Astrocyte (in vitro differentiated cells and primary cell): Measurements from ENCODE around the gene PNPLA6. TPM values are rescaled to one million over a fixed set of nuclear protein-coding genes. Genes with fewer than 3 reads are reported as not detected.

Experiments used
- DNase-seq: peaks from one replicate; pipeline ENCODE4 v3.0.0-alpha.2; 2010; ENCODE audit warnings: low read depth
- FAIRE-seq: peaks from 2 replicates; lab custom pipeline; 2011; peaks lifted over from hg19 to GRCh38; lab: Jason Lieb, UNC
- H2AFZ ChIP-seq: 2 replicates; pipeline ENCODE4 v1.6.0; 2012; ENCODE audit warnings: low read depth, low read length, inconsistent platforms
- H3K27ac ChIP-seq: 2 replicates; pipeline ENCODE4 v1.5.1; 2011; ENCODE audit warnings: low read depth, low read length, inconsistent platforms
- H3K27me3 ChIP-seq: 2 replicates; pipeline ENCODE4 v1.6.0; 2011; ENCODE audit warnings: low read length, inconsistent platforms; ENCODE audit not compliant: insufficient read depth
- H3K36me3 ChIP-seq: 2 replicates; pipeline ENCODE4 v1.5.1; 2011; ENCODE audit warnings: low read length, inconsistent platforms; ENCODE audit not compliant: insufficient read depth
- H3K4me1 ChIP-seq: 2 replicates; pipeline ENCODE4 v1.5.1; 2011; ENCODE audit warnings: low read length, inconsistent platforms; ENCODE audit not compliant: insufficient read depth
- H3K4me2 ChIP-seq: 2 replicates; pipeline ENCODE4 v1.6.0; 2012; ENCODE audit warnings: low read length, inconsistent platforms
- H3K4me3 ChIP-seq: 2 replicates; pipeline ENCODE4 v1.5.1; 2011; ENCODE audit warnings: low read depth, mild to moderate bottlenecking, low read length, inconsistent platforms; ENCODE audit not compliant: insufficient read depth
- H3K79me2 ChIP-seq: 2 replicates; pipeline ENCODE4 v1.6.0; 2012; ENCODE audit warnings: mild to moderate bottlenecking, low read length, inconsistent platforms; ENCODE audit not compliant: insufficient read depth
- H3K9ac ChIP-seq: 2 replicates; pipeline ENCODE4 v1.6.0; 2012; ENCODE audit warnings: mild to moderate bottlenecking, low read length, inconsistent platforms
- H3K9me3 ChIP-seq: 2 replicates; pipeline ENCODE4 v1.5.1; 2012; ENCODE audit warnings: low read depth, mild to moderate bottlenecking, low read length, inconsistent platforms; ENCODE audit not compliant: insufficient read depth
- H4K20me1 ChIP-seq: 2 replicates; pipeline ENCODE4 v1.6.0; 2012; ENCODE audit warnings: low read length, inconsistent platforms; ENCODE audit not compliant: insufficient read depth
- H3K27ac Mint-ChIP-seq: one replicate; pipeline ENCODE4 v1.8.0; 2021; ENCODE audit warnings: mild to moderate bottlenecking, mixed read lengths; ENCODE audit not compliant: unreplicated experiment
- H3K27me3 Mint-ChIP-seq: one replicate; pipeline ENCODE4 v1.8.0; 2021; ENCODE audit warnings: low read depth, mixed read lengths; ENCODE audit not compliant: unreplicated experiment
- H3K36me3 Mint-ChIP-seq: one replicate; pipeline ENCODE4 v1.8.0; 2021; ENCODE audit warnings: low read depth, mixed read lengths; ENCODE audit not compliant: unreplicated experiment
- H3K4me1 Mint-ChIP-seq: one replicate; pipeline ENCODE4 v1.8.0; 2021; ENCODE audit warnings: low read depth, mixed read lengths; ENCODE audit not compliant: unreplicated experiment
- H3K4me3 Mint-ChIP-seq: one replicate; pipeline ENCODE4 v1.8.0; 2021; ENCODE audit warnings: mild to moderate bottlenecking, moderate library complexity, mixed read lengths; ENCODE audit not compliant: unreplicated experiment
- H3K9me3 Mint-ChIP-seq: one replicate; pipeline ENCODE4 v1.8.0; 2021; ENCODE audit warnings: mild to moderate bottlenecking, mixed read lengths; ENCODE audit not compliant: unreplicated experiment
- EZH2 ChIP-seq: IDR thresholded peaks from 2 replicates; pipeline ENCODE4 v1.6.1; 2012; ENCODE audit warnings: mild to moderate bottlenecking, low read length, inconsistent platforms; ENCODE audit not compliant: insufficient read depth
- total RNA-seq: library from RNA; stranded (reverse); gene quantifications from 2 replicates; pipeline ENCODE4 v1.2.1, GENCODE V29; 2021
- TF ChIP-seq, protein P1 (sequence below): IDR thresholded peaks from 2 replicates; pipeline ENCODE4 v1.5.1; 2011; ENCODE audit warnings: low read depth, mild to moderate bottlenecking, inconsistent platforms, low read length, moderate library complexity; ENCODE audit not compliant: insufficient read depth

Gene PNPLA6
- total RNA-seq, 1 donor from 2014 or later = 90.2 TPM

DNA sequence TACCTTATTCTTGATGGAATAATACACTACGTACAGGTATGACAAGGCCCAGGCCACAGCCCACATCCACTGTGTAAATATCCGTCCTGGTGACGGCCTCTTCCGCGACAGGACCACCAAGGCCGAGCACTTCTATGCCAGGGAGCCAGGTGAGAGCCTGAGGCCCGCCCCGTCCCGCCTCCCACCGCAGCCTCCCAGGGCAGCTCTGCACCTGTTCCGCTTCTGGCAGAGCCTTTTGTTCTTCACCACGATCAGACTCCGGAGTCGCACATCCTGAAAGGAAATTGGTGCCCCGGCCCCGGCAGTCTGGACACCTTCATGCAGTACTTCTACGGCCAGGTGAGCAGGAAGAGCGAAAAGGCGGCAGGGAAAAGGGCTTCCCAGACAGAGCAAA is 30.2 kb upstream of the PNPLA6 start:
- H3K4me1 ChIP-seq = no peaks in the 10 kb centered on the region
- peaks cover 4% of the 10 kb centered on the region for H3K27me3 ChIP-seq
- H3K4me2 ChIP-seq = no peak overlapping the region
- no peaks in the 10 kb centered on the region for H3K36me3 ChIP-seq
- no peak overlapping the region for H3K27ac ChIP-seq
- TF ChIP-seq, protein P1, sequence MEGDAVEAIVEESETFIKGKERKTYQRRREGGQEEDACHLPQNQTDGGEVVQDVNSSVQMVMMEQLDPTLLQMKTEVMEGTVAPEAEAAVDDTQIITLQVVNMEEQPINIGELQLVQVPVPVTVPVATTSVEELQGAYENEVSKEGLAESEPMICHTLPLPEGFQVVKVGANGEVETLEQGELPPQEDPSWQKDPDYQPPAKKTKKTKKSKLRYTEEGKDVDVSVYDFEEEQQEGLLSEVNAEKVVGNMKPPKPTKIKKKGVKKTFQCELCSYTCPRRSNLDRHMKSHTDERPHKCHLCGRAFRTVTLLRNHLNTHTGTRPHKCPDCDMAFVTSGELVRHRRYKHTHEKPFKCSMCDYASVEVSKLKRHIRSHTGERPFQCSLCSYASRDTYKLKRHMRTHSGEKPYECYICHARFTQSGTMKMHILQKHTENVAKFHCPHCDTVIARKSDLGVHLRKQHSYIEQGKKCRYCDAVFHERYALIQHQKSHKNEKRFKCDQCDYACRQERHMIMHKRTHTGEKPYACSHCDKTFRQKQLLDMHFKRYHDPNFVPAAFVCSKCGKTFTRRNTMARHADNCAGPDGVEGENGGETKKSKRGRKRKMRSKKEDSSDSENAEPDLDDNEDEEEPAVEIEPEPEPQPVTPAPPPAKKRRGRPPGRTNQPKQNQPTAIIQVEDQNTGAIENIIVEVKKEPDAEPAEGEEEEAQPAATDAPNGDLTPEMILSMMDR = no peak
- no peak for TF ChIP-seq EZH2
- no peak overlapping the region for H3K4me3 Mint-ChIP-seq
- H3K36me3 Mint-ChIP-seq = no peaks in the 10 kb centered on the region
- no peak overlapping the region for H2AFZ ChIP-seq
- no peak overlapping the region for H3K4me3 ChIP-seq
- H3K4me1 Mint-ChIP-seq = no peaks in the 10 kb centered on the region
- no peak for FAIRE-seq
- H4K20me1 ChIP-seq = no peaks in the 10 kb centered on the region
- H3K79me2 ChIP-seq = no peaks in the 10 kb centered on the region
- H3K9me3 Mint-ChIP-seq = peaks cover 1% of the 10 kb centered on the region
- no peaks in the 10 kb centered on the region for H3K9me3 ChIP-seq
- no peak for DNase-seq
- H3K27me3 Mint-ChIP-seq = peaks cover 40% of the 10 kb centered on the region
- no peak overlapping the region for H3K27ac Mint-ChIP-seq
- no peak overlapping the region for H3K9ac ChIP-seq

DNA sequence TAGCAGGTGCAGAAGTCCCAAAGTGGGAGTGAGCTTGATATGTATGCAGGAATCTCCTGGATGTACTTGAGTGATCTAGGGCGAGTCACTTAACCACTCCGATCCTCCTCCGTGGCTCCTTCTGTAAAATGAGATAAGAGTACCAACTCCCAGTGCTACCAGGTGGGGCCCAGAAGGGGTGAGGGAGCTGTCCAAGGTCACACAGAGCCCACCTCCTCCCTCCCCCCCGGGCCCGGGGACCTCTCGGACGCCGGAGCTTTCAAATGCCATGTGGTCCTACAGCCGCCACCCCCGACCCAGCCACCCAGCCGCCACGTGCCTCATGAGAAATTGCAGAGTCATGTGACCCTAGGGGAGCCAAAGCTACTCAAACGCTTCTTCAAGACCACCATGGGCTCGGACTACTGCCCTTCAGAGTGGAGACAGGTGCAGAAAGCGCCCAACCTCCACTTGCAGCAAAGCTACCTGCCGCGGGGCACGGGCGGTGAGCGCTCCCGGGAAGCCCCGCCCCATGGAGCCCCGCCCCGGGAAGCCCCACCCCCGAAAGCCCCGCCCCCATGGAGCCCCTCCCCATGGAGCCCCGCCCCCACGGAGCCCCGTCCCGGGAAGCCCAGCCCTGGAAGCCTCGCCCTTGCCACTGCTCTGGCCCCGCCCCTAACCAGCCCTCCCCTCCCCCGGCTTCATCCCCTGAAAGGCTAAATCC is 29.7 kb upstream of the PNPLA6 start:
- Mint-ChIP-seq H3K4me1 (no peaks in the 10 kb centered on the region), H3K36me3 (no peaks in the 10 kb centered on the region), H3K27ac (no peak overlapping the region), H3K27me3 (peaks cover 42% of the 10 kb centered on the region), H3K4me3 (no peak overlapping the region), H3K9me3 (peaks cover 1% of the 10 kb centered on the region)
- H3K4me2 ChIP-seq = peak overlapping the region; percentile 32
- no peaks in the 10 kb centered on the region for H3K4me1 ChIP-seq
- no peaks in the 10 kb centered on the region for H3K36me3 ChIP-seq
- H3K27ac ChIP-seq = no peak overlapping the region
- TF ChIP-seq EZH2 = no peak
- TF ChIP-seq, protein P1 = no peak
- no peaks in the 10 kb centered on the region for H4K20me1 ChIP-seq
- DNase-seq (no peak), FAIRE-seq (no peak)
- peak overlapping the region; percentile 41 for H2AFZ ChIP-seq
- H3K9me3 ChIP-seq = no peaks in the 10 kb centered on the region
- H3K27me3 ChIP-seq = peaks cover 6% of the 10 kb centered on the region
- no peak overlapping the region for H3K9ac ChIP-seq
- H3K79me2 ChIP-seq = no peaks in the 10 kb centered on the region
- H3K4me3 ChIP-seq = no peak overlapping the region
